HG03135 (cell line): ENCODE data around the gene ZNF585A.
"Not testable (repeated sequence)": the region's sequence is repeated elsewhere in the genome, so short reads cannot be mapped to it uniquely, and the experiment has no call there.

Experiments used
- ATAC-seq: cut with Tn5 transposase; IDR thresholded peaks from one replicate; pipeline ENCODE4 v1.9.1; 2021; ENCODE audit warnings: mild to moderate bottlenecking, moderate library complexity; ENCODE audit not compliant: unreplicated experiment

Gene ZNF585A

DNA sequence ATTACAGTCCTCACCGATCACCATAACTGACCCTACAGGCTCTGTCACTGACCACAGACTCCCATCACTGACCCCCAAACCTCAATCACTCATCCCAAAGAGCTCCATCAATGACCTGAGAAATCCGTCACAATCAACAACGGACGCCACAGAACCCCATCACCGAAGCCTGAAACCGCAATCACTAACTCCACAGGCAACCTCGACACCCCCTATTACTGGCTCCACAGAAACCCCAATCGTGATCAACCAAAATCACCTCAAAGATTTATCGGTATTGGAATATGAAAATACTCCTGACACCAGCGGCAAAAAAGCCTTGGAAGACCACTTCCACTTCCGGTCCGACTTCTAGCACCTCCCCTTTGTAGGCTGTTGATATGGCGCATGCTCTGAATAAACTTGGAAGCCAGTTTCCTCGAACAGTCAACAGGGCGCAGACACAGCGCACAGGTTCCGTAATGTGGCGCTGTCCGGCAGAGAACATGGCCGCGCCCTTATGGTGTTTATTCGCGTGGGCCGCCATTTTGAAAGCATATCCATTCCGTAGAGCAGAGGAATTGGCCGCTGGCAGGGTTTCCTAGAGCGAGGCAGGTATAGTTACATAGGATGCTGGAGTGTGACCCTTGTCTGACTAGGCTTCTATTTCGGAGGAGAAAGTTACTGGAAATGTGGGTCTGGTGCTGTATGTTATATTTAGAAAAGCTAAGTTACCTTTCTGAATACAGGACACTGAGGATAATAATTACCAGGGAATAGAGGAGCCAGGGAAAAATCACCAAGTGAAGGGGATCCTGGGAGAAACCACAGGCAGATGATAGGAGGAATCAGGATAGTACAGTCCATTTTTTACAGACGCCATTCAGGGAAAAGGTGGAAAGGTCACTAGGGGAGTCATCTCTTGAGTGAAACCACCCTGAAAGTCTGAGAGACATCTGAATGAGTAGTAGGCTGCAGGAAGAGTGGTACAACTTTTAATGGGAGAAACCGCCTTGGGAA, at the start of gene ZNF585A:
ZNF585A (minus strand) TSS at position 328 of the 999 bp plus-strand sequence. CDS start 2,785 bp downstream, outside the sequence.
- ATAC-seq = peak; percentile 95

- no peak for ATAC-seq
Observed at GRCh38 chr19:37221136-37221535, 48.6 kb upstream of the ZNF585A start.

DNA sequence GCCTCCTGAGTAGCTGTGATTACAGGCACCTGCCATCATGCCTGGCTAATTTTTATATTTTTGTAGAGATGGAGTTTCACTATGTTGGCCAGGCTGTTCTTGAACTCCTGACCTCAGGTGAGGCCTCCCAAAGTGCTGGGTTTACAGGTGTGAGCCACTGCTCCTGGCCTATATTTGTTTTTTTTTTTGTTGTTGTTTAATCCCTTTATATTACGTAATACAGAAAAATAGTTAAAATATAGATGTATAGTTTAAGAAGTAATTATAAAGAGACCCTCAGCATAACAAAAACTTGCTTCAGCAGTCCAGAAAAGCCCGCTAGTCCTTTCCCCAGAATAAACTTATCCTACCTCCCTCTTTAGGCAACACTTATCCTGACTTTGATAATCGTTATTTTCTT, 47.9 kb upstream of the ZNF585A start:
- no peak for ATAC-seq

DNA sequence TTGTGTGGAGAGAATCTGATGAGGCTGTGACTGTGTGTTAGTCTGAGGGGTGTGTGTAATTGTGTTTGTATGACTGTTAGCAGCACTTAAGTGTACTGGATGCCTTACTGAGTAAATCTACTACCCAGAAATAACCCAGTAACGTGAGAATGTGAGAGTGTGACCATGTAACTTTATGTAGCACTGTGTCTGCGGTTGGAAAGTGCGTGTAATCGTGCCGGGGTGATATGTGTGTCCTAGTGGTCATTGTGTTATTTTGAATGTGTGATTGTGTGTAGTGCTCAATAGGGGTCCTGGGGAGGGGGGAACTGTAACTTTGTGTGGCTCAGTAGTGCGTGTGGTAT, 46.1 kb upstream of the ZNF585A start:
- ATAC-seq = no peak

GRCh38 chr19:37217775-37218591, 45.5 kb upstream of the ZNF585A start, which contains the start of gene ZNF383:
Gene ZNF383, plus strand, starts transcription at chr19:37218214. Its CDS starts 12,240 bp downstream, at chr19:37230454.
- peak; percentile 85 for ATAC-seq

GRCh38 chr19:37217480-37217774, 44.9 kb upstream of the ZNF585A start:
- no peak for ATAC-seq

DNA sequence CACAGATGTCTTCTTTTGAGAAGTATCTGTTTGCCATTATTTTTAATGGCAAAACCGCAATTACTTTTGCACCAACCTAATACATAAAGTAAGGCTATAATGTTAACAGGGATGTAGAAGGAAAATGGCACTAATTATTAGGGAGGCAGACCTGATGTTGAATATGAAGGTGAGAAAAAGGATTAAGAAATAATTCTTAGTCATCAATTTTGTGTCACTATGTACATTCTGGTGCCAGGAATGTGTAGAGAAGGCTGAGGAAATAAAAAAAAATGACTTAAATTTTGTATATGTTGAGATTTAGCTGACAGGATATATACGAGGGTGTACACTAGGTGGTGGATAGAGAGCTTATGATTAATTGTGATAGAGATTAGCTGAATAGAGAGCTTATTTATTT, 25.3 kb upstream of the ZNF585A start:
- ATAC-seq = no peak

- not testable (repeated sequence) for ATAC-seq
Observed at GRCh38 chr19:37197115-37197514, 24.6 kb upstream of the ZNF585A start.

GRCh38 chr19:37195248-37195647, 22.8 kb upstream of the ZNF585A start:
- not testable (repeated sequence) for ATAC-seq

DNA sequence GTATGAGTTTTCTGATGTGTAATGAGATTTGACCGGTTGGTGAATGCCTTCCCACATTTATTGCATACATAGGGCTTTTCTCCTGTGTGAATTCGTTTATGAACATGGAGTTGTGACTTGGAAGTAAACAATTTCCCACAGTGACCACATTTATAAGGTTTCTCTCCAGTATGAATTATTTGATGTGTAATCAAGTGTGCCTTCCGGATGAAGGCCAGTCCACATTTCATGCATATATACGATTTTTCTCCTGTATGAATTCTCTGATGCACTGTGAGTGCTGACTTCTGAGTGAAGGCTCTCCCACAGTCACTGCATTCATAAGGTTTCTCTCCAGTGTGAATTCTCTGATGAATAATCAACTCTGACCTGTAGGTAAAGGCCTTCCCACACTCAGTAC, 13.6 kb upstream of the ZNF585A start:
- ATAC-seq = not testable (repeated sequence)

GRCh38 chr19:37165635-37166034, 6.9 kb downstream of the ZNF585A start:
- no peak for ATAC-seq

DNA sequence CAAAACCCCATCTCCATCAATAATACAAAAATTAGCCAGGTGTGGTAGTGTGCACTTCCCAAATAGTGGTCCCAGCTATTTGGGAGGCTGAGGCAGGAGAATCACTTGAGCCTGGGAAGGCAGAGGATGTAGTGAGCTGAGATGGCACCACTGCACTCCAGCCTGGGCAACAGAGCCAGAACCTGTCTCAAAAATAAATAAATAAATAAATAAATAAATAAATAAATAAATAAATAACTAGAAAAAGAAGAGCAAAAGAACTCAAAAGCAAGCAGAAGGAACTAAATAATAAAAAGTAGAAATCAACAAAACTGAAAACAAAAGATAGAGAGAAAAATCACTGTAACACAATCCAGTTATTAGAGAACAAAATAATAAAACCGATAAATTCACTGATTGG, 12.3 kb downstream of the ZNF585A start:
- ATAC-seq = no peak

DNA sequence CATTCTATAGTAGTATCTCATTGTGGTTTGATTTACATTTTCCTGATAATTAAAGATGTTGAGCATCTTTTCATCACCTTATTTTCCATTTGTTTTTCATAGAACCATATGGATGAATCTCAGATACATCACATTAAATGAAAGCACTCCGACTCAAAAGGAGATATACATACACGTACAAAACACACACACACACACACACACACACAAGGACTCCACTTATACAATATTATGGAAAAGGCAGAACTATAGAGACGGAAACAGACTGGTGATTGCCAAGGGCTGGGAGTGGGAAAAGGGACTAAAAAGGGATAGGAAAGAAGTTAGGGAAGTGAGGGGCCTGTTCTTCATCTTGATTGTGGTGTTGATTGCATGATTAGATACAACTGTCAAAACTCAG, 24.3 kb downstream of the ZNF585A start:
- no peak for ATAC-seq

DNA sequence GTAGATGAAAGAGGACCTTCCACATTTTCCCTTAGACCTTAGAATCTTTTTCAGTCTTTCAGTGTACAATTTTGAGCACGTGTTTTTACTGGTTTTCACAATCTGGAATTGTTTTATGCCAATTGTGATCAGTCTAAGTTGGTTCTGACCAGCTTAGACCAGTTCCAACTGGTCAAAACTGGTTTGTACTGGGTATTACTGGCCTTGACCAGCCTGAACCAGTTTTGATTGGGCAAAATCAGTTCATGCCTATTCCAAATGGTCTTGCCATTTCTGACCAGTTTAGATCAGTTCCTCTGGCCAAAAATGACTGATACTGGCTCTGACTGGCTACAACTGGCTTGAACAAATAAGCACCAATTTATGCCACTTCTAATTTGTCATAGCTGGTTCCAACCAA, 36.4 kb downstream of the ZNF585A start:
- ATAC-seq = no peak

GRCh38 chr19:37128821-37129177, 43.7 kb downstream of the ZNF585A start:
- no peak for ATAC-seq

GRCh38 chr19:37127999-37128820, 44.3 kb downstream of the ZNF585A start:
- no peak for ATAC-seq

GRCh38 chr19:37122093-37122492, 50.4 kb downstream of the ZNF585A start:
- ATAC-seq = not testable (repeated sequence)

- no peak for ATAC-seq
Observed at GRCh38 chr19:37114001-37114400, 58.5 kb downstream of the ZNF585A start.

DNA sequence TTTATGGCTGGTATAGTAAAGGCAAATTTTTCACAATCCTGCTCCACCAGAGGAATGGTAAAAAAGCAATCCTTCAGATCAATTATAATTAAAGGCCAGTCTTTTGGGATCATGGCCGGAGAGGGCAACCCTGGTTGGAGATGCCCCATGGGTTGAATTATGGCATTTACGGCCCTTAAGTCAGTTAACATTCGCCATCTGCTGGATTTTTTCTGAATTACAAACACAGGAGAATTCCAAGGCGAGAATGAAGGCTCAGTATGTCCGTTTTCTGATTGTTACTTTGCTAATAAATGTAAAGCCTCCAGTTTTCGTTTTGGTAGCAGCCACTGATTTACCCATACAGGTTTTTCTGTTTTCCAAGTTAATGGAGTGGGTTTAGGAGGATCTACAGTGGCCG, 60.7 kb downstream of the ZNF585A start:
- not testable (repeated sequence) for ATAC-seq

DNA sequence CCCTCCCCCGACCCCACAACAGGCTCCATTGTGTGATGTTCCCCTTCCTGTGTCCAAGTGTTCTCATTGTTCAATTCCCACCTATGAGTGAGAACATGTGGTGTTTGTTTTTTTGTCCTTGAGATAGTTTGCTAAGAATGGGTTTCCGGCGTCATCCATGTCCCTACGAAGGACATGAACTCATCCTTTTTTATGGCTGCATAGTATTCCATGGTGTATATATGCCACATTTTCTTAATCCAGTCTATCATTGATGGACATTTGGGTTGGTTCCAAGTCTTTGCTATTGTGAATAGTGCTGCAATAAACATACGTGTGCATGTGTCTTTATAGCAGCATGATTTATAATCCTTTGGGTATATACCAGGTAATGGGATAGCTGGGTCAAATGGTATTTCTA, 68.4 kb downstream of the ZNF585A start:
- ATAC-seq = not testable (repeated sequence)

DNA sequence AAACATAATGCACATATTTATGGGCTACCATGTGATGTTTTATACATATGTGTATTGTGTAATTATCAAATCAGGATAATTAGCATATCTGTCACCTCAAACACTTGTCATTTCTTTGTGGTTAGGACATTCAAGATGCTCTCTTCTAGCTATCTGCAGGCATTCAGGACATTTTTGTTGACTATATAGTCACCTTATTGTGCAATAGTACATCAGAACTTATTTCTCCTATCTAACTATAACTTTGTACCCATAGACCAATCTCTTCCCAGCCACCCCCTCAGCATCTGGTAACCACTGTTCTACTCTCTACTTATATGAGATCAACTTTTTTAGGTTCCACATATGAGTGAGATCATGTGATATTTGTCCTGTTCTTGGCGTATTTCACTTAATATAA, 73.9 kb downstream of the ZNF585A start:
- ATAC-seq = no peak
